Measurements from ENCODE around the gene ZBTB3. TPM values are rescaled to one million over a fixed set of nuclear protein-coding genes. Genes with fewer than 3 reads are reported as not detected.
A peak's percentile ranks its signal among the peaks of the same experiment; 100 is the strongest.

ZBTB3 gene
- total RNA-seq, 4 donors from 2014 or later = 13.4 to 35.4 (median 19.0) TPM

DNA sequence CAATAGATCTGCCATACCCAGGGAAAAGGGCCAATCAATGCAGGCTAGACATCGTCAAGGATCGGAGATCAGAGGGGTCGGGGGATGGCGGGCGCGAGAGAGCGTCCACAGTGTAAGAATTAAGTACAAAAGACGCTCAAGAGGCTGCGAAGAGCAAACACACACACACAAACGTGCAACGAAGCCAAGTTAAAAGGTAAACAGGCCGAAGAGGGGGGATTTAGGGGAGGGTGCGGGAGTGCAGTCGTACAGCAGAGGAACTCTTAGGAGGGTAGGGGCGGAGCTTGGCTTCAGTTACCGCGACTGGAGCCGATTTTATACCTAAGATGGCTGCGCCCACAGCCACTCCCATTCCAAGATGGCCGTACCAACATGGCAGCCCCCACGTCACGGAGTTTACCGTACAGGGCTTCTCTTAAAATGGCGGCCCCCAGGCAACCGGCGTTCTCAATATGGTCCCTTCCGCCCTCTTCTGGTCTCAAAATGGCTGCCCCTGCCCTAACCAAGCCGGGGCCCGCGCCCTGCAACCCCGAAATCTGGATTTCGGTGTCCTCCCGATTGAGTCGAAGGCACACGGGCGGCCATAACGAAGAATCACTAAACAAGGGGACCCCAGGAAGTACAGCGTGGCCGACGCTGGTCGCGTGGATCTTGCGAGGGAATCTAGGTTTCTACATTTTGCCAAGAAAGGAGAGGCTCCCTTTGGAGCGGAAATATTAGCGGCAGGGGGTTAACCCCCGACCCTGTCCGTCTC, 44.5 kb downstream of the ZBTB3 start:
- TF ChIP-seq, protein P1, sequence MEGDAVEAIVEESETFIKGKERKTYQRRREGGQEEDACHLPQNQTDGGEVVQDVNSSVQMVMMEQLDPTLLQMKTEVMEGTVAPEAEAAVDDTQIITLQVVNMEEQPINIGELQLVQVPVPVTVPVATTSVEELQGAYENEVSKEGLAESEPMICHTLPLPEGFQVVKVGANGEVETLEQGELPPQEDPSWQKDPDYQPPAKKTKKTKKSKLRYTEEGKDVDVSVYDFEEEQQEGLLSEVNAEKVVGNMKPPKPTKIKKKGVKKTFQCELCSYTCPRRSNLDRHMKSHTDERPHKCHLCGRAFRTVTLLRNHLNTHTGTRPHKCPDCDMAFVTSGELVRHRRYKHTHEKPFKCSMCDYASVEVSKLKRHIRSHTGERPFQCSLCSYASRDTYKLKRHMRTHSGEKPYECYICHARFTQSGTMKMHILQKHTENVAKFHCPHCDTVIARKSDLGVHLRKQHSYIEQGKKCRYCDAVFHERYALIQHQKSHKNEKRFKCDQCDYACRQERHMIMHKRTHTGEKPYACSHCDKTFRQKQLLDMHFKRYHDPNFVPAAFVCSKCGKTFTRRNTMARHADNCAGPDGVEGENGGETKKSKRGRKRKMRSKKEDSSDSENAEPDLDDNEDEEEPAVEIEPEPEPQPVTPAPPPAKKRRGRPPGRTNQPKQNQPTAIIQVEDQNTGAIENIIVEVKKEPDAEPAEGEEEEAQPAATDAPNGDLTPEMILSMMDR (IDR thresholded peaks at IDR 0.05) = no peak
- TF ChIP-seq POLR2A (IDR thresholded peaks at IDR 0.05) = no peak
- WGBS, 2 donors = 0 to 2% methylated on average over 47 of the region's 47 CpGs
- peak overlapping the region; percentile 28 for H3K4me3 ChIP-seq (ENCODE audit: low read depth, poor library complexity, severe bottlenecking)
- intact Hi-C loops (cut with DNase I; ENCODE audit: low total_unique reads) = loop anchor here (10.0 kb wide), 1 partner anchor 325 kb away; no protein-coding TSS in a partner anchor
- peak; percentile 99 for DNase-seq (ENCODE audit: low spot score in 2 of 2)

DNA sequence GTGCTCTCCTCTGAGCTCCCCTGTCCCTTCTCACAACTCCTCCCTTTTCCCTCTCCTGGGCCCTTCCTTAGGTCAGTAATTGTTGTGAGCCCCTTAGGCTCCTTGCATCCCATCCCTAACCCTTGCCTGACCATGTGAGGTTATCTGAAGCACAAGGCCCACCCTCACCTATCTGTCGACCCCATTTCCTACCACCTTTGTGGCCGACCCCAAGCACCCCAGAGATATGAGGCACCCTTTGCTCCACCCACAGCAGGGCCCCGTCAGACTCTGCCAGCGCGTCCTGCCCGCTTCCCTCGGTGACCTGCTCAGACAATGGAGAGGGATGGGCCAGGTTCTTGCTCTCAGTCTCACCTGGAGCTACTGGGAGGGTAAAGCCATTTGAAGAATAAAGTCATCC, 45.2 kb downstream of the ZBTB3 start:
- WGBS, 2 donors = 0 to 2% methylated on average over 7 of the region's 7 CpGs
- H3K4me3 ChIP-seq (ENCODE audit: low read depth, poor library complexity, severe bottlenecking) = peak overlapping the region; percentile 28
- DNase-seq (ENCODE audit: low spot score in 2 of 2) = peak in 1 of 2 donors; percentile 39
- intact Hi-C loops (cut with DNase I; ENCODE audit: low total_unique reads) = loop anchor here (10.0 kb wide), 1 partner anchor 324 kb away; no protein-coding TSS in a partner anchor
- no peak for TF ChIP-seq POLR2A (IDR thresholded peaks at IDR 0.05)
- TF ChIP-seq, protein P1 (IDR thresholded peaks at IDR 0.05) = no peak

DNA sequence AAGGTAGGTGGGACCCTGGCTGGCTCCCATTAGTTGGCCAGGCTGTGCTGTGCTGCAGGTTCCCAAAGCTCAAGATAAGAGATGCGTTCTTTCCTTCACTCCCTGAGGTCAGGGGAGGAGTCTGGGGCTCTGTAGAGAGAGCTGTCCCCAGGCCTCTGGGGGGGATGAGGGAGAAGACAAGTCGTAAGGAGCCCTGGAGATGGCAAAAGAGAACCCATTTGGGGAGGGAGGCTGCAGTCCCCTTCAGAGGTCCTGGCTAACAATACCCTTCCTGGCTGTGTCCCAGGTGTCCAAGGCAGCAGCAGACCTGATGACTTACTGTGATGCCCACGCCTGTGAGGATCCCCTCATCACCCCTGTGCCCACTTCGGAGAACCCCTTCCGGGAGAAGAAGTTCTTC, 45.6 kb downstream of the ZBTB3 start:
- no peak overlapping the region for H3K4me3 ChIP-seq (ENCODE audit: low read depth, poor library complexity, severe bottlenecking)
- TF ChIP-seq POLR2A (IDR thresholded peaks at IDR 0.05) = no peak
- TF ChIP-seq, protein P1 (IDR thresholded peaks at IDR 0.05) = no peak
- WGBS, 2 donors = 68 to 75% methylated on average over 5 of the region's 5 CpGs
- DNase-seq (ENCODE audit: low spot score in 2 of 2) = no peak
- intact Hi-C loops (cut with DNase I; ENCODE audit: low total_unique reads) = loop anchor here (10.0 kb wide), 1 partner anchor 324 kb away; no protein-coding TSS in a partner anchor

GRCh38 chr11:62707277-62707861, 46.6 kb downstream of the ZBTB3 start, which contains the start of the genes BSCL2 and GNG3:
Gene BSCL2, minus strand, starts transcription at chr11:62707424. Its CDS starts 229 bp downstream, at chr11:62707195.
Gene GNG3, plus strand, starts transcription at chr11:62707676. Its CDS starts 620 bp downstream, at chr11:62708296.
- intact Hi-C loops (cut with DNase I; ENCODE audit: low total_unique reads) = loop anchor here (10.0 kb wide), 1 partner anchor 323 kb away; no protein-coding TSS in a partner anchor
- TF ChIP-seq, protein P1 (IDR thresholded peaks at IDR 0.05) = no peak
- no peak for TF ChIP-seq POLR2A (IDR thresholded peaks at IDR 0.05)
- WGBS, 2 donors = 84 to 90% methylated on average over 9 to 10 of the region's 10 CpGs
- no peak for DNase-seq (ENCODE audit: low spot score in 2 of 2)
- H3K4me3 ChIP-seq (ENCODE audit: low read depth, poor library complexity, severe bottlenecking) = peak within 1 kb of the TSS; percentile 24

GRCh38 chr11:62706850-62707247, 47.1 kb downstream of the ZBTB3 start:
- no peak for TF ChIP-seq POLR2A (IDR thresholded peaks at IDR 0.05)
- TF ChIP-seq, protein P1 (IDR thresholded peaks at IDR 0.05) = no peak
- 80 to 82% methylated on average over 8 of the region's 8 CpGs for WGBS, 2 donors
- peak overlapping the region; percentile 24 for H3K4me3 ChIP-seq (ENCODE audit: low read depth, poor library complexity, severe bottlenecking)
- intact Hi-C loops (cut with DNase I; ENCODE audit: low total_unique reads) = loop anchor here (10.0 kb wide), 1 partner anchor 322 kb away; no protein-coding TSS in a partner anchor
- no peak for DNase-seq (ENCODE audit: low spot score in 2 of 2)
